CD4-positive, alpha-beta memory T cell (primary cell): ENCODE results near the gene DACT3. TPM values are rescaled to one million over a fixed set of nuclear protein-coding genes. Genes with fewer than 3 reads are reported as not detected.

ENCODE experiments used
- CTCF ChIA-PET: fragments of 350-600 bp; sonication (Branson Sonifier 250); formaldehyde crosslinking; loops from one replicate; lab custom pipeline; 2021; ENCODE audit warnings: inconsistent platforms; ENCODE audit not compliant: partially characterized antibody; lab: Charles Lee
- POLR2A ChIA-PET: fragments of 350-600 bp; sonication (Branson Sonifier 250); formaldehyde crosslinking; loops from one replicate; lab custom pipeline; 2021; ENCODE audit not compliant: partially characterized antibody; lab: Charles Lee
- DNase-seq, 5 donors: peaks; one replicate each; pipeline versions ENCODE4 v3.0.0 to v3.0.0-alpha.2; 2020 to 2022; ENCODE audit warnings: mixed read lengths in 1 of 5
- H3K27ac ChIP-seq: one replicate; pipeline ENCODE4 v1.7.0; 2013; ENCODE audit warnings: low read depth, low read length
- H3K27me3 ChIP-seq: 2 replicates; pipeline ENCODE4 v1.7.0; 2013; ENCODE audit warnings: mild to moderate bottlenecking, low read length, moderate library complexity; ENCODE audit not compliant: insufficient read depth
- H3K36me3 ChIP-seq: 2 replicates; pipeline ENCODE4 v1.7.0; 2013; ENCODE audit warnings: mild to moderate bottlenecking, low read length, moderate library complexity; ENCODE audit not compliant: insufficient read depth
- H3K4me1 ChIP-seq: 2 replicates; pipeline ENCODE4 v1.7.0; 2013; ENCODE audit warnings: mild to moderate bottlenecking, low read length, moderate library complexity; ENCODE audit not compliant: insufficient read depth
- H3K4me3 ChIP-seq, 2 donors: one replicate each; pipeline ENCODE4 v1.7.0; 2013; ENCODE audit warnings: low read length in 2 of 2, mild to moderate bottlenecking in 1 of 2
- H3K9me3 ChIP-seq, 2 donors: one replicate each; pipeline ENCODE4 v1.7.0; 2013; ENCODE audit warnings: low read length in 2 of 2, control low read depth in 1 of 2; ENCODE audit not compliant: control insufficient read depth in 1 of 2
- H3K27ac Mint-ChIP-seq, 7 donors: one replicate each; pipeline ENCODE4 v1.8.0; 2020 to 2021; ENCODE audit warnings: mixed read lengths in 7 of 7, mild to moderate bottlenecking in 6 of 7, inconsistent platforms in 3 of 7, moderate library complexity in 3 of 7
- H3K27me3 Mint-ChIP-seq, 2 donors: one replicate each; pipeline ENCODE4 v1.8.0; 2020 to 2021; ENCODE audit warnings: mixed read lengths in 2 of 2
- H3K36me3 Mint-ChIP-seq, 2 donors: one replicate each; pipeline ENCODE4 v1.8.0; 2020 to 2021; ENCODE audit warnings: mixed read lengths in 2 of 2, inconsistent platforms in 1 of 2, mild to moderate bottlenecking in 1 of 2
- H3K4me1 Mint-ChIP-seq, 4 donors: one replicate each; pipeline ENCODE4 v1.8.0; 2020 to 2021; ENCODE audit warnings: mixed read lengths in 4 of 4, mild to moderate bottlenecking in 1 of 4
- H3K4me3 Mint-ChIP-seq, 8 donors: one replicate each; pipeline ENCODE4 v1.8.0; 2020 to 2021; ENCODE audit warnings: mixed read lengths in 8 of 8, mild to moderate bottlenecking in 7 of 8, moderate library complexity in 6 of 8, inconsistent platforms in 3 of 8
- H3K9me3 Mint-ChIP-seq, 8 donors: one replicate each; pipeline ENCODE4 v1.8.0; 2020 to 2021; ENCODE audit warnings: mixed read lengths in 8 of 8, mild to moderate bottlenecking in 5 of 8, inconsistent platforms in 3 of 8, moderate library complexity in 1 of 8
- intact Hi-C: fragments of 100-400 bp; cut with micrococcal nuclease; formaldehyde crosslinking; loops from one replicate; pipeline ENCODE4 v1.15.1; 2023
- polyA plus RNA-seq, 2 donors: library from polyadenylated mRNA; unstranded; fragments of 300-500 nt; fragmentation: Illumina TruSeq; gene quantifications; one replicate each; pipeline ENCODE4 v1.2.3, GENCODE V29; 2021
- total RNA-seq, 2 experiments: library from RNA; stranded (reverse); gene quantifications; one replicate each; pipeline ENCODE4 v1.2.3, GENCODE V29; 2021

Gene DACT3
- total and polyA plus RNA-seq, 4 experiments from 2014 or later, result not detected

DNA sequence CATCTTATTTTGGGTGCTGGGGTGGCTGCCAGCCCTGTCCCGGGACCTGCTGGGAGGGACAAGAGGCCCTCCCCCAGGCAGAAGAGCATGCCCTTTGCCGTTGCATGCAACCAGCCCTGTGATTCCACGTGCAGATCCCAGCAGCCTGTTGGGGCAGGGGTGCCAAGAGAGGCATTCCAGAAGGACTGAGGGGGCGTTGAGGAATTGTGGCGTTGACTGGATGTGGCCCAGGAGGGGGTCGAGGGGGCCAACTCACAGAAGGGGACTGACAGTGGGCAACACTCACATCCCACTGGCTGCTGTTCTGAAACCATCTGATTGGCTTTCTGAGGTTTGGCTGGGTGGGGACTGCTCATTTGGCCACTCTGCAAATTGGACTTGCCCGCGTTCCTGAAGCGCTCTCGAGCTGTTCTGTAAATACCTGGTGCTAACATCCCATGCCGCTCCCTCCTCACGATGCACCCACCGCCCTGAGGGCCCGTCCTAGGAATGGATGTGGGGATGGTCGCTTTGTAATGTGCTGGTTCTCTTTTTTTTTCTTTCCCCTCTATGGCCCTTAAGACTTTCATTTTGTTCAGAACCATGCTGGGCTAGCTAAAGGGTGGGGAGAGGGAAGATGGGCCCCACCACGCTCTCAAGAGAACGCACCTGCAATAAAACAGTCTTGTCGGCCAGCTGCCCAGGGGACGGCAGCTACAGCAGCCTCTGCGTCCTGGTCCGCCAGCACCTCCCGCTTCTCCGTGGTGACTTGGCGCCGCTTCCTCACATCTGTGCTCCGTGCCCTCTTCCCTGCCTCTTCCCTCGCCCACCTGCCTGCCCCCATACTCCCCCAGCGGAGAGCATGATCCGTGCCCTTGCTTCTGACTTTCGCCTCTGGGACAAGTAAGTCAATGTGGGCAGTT lies 51.2 kb downstream of the DACT3 start:
- H3K27me3 Mint-ChIP-seq, result no peaks in the 10 kb centered on the region
- peaks cover 54% of the 10 kb centered on the region for H3K4me1 ChIP-seq
- peak in 1 of 5 donors; percentile 25 for DNase-seq
- H3K27me3 ChIP-seq, result no peaks in the 10 kb centered on the region
- ChIA-PET POLR2A (interaction anchor here (4.7 to 12.4 kb wide), 2 partner anchors 9 to 52 kb away, joined by 43 to 301 read pairs; partner anchors contain the start of genes CALM3 and DACT3), CTCF (interaction anchor here (5.5 to 11.6 kb wide), 2 partner anchors 9 to 55 kb away, joined by 77 to 188 read pairs; partner anchors contain the start of genes CALM3 and DACT3)
- H3K36me3 ChIP-seq, result peaks cover 49% of the 10 kb centered on the region
- peaks cover 40 to 81% (median 60%) of the 10 kb centered on the region in 4 donors for H3K4me1 Mint-ChIP-seq
- peaks cover 0 to 2% (median 0%) of the 10 kb centered on the region in 8 donors for H3K9me3 Mint-ChIP-seq
- no peak overlapping the region for H3K4me3 ChIP-seq
- peak overlapping the region in 4 of 7 donors; percentile 30 to 83 (median 46) for H3K27ac Mint-ChIP-seq
- H3K27ac ChIP-seq, result no peak overlapping the region
- H3K36me3 Mint-ChIP-seq, result peaks cover 35 to 52% of the 10 kb centered on the region in 2 donors
- H3K4me3 Mint-ChIP-seq, result peak overlapping the region in 1 of 8 donors; percentile 51
- intact Hi-C loops, result loop anchor here (5.0 kb wide), 2 partner anchors 108 to 138 kb away; partner anchors contain the start of genes FKRP, PRKD2 and STRN4
- H3K9me3 ChIP-seq, result no peaks in the 10 kb centered on the region

DNA sequence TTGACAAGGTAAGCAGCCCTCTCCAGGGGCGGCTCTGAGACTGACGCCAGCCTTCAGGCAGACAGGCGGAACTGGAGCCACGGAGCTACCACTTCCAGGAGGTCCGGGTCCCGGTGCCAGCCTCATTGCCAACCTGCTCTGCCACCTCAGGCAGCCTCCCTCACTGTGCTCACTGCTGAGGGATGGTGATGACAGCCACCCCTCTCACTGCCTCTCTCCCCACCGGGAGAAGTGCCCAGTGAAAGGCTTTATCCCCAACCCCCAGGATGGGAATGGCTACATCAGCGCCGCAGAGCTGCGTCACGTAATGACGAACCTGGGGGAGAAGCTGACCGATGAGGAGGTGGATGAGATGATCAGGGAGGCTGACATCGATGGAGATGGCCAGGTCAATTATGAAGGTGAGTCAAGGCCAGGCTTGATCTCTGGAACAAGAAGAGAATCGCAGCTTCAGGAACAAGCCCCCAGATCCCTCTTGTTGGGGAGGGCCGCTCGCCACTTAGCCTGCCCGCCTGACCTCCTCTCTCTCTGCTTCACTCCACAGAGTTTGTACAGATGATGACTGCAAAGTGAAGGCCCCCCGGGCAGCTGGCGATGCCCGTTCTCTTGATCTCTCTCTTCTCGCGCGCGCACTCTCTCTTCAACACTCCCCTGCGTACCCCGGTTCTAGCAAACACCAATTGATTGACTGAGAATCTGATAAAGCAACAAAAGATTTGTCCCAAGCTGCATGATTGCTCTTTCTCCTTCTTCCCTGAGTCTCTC lies 52.2 kb downstream of the DACT3 start:
- H3K4me3 ChIP-seq, result no peak overlapping the region
- POLR2A ChIA-PET, result interaction anchor here (0.9 to 12.4 kb wide), 2 partner anchors 8 to 9 kb away, joined by 3 to 301 read pairs; partner anchors contain the start of gene CALM3
- Mint-ChIP-seq H3K4me1 (peaks cover 35 to 81% (median 54%) of the 10 kb centered on the region in 4 donors), H3K27me3 (no peaks in the 10 kb centered on the region), H3K36me3 (peaks cover 35 to 52% of the 10 kb centered on the region in 2 donors), H3K27ac (peak overlapping the region in 4 of 7 donors; percentile 35 to 90 (median 83)), H3K4me3 (peak overlapping the region in 2 of 8 donors; percentile 35 to 52), H3K9me3 (peaks cover 0 to 2% (median 0%) of the 10 kb centered on the region in 8 donors)
- intact Hi-C loops, result no loop called here
- peaks cover 49% of the 10 kb centered on the region for H3K36me3 ChIP-seq
- peak in 1 of 5 donors; percentile 16 for DNase-seq
- H3K4me1 ChIP-seq, result peaks cover 54% of the 10 kb centered on the region
- CTCF ChIA-PET, result interaction anchor here (4.2 kb wide), 1 partner anchor 53 kb away, joined by 16 read pairs; the partner anchor contains the start of gene DACT3
- H3K9me3 ChIP-seq, result no peaks in the 10 kb centered on the region
- H3K27ac ChIP-seq, result no peak overlapping the region
- H3K27me3 ChIP-seq, result no peaks in the 10 kb centered on the region

DNA sequence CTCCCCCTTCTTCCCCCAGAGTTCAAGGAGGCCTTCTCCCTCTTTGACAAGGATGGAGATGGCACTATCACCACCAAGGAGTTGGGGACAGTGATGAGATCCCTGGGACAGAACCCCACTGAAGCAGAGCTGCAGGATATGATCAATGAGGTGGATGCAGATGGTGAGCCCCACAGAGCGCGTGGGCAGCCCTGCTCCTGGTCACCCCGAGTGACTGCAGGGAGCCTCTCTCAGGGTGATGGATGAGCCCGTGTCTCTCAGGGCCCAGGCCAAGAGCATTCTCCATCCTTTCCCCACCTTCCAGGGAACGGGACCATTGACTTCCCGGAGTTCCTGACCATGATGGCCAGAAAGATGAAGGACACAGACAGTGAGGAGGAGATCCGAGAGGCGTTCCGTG lies 52.8 kb downstream of the DACT3 start:
- Mint-ChIP-seq H3K27me3 (no peaks in the 10 kb centered on the region), H3K4me1 (peaks cover 39 to 82% (median 56%) of the 10 kb centered on the region in 4 donors), H3K4me3 (no peak overlapping the region), H3K36me3 (peaks cover 35 to 56% of the 10 kb centered on the region in 2 donors), H3K27ac (peak overlapping the region in 5 of 7 donors; percentile 13 to 80 (median 60)), H3K9me3 (peaks cover 0 to 2% (median 0%) of the 10 kb centered on the region in 8 donors)
- Histone ChIP-seq H3K36me3 (peaks cover 49% of the 10 kb centered on the region), H3K27me3 (no peaks in the 10 kb centered on the region), H3K4me1 (peaks cover 58% of the 10 kb centered on the region), H3K27ac (no peak overlapping the region), H3K4me3 (no peak overlapping the region), H3K9me3 (no peaks in the 10 kb centered on the region)
- POLR2A ChIA-PET, result interaction anchor here (0.9 kb wide), 2 partner anchors 10 to 53 kb away, joined by 3 to 5 read pairs; partner anchors contain the start of gene DACT3
- DNase-seq, result no peak
- CTCF ChIA-PET, result interaction anchor here (0.8 to 4.2 kb wide), 2 partner anchors 10 to 53 kb away, joined by 3 to 16 read pairs; partner anchors contain the start of gene DACT3
- intact Hi-C loops, result no loop called here

DNA sequence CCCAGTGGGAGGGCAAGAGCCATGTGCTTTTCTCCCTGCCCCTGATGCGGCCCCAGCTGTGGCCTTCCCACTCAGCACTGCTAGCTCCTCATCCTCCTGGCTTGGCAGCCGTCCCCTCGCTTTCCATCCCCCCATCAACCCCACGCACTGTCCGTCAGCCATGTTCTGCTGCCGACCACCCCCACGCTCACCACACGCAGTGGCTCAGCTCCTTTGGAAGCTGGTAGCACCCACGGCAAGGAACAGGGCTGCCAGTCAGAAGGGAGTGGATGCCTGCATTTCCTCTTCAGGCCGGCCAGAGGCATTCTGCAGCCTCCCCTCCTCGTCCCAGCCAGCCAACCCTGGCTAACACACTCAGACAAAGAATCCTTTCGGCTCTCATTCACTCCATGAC lies 53.5 kb downstream of the DACT3 start:
- Mint-ChIP-seq H3K36me3 (peaks cover 35 to 60% of the 10 kb centered on the region in 2 donors), H3K27me3 (no peaks in the 10 kb centered on the region), H3K27ac (peak overlapping the region in 1 of 7 donors; percentile 60), H3K4me1 (peaks cover 40 to 85% (median 58%) of the 10 kb centered on the region in 4 donors), H3K4me3 (no peak overlapping the region), H3K9me3 (no peaks in the 10 kb centered on the region)
- Histone ChIP-seq H3K27ac (no peak overlapping the region), H3K27me3 (no peaks in the 10 kb centered on the region), H3K36me3 (peaks cover 49% of the 10 kb centered on the region), H3K4me1 (peaks cover 61% of the 10 kb centered on the region), H3K9me3 (no peaks in the 10 kb centered on the region), H3K4me3 (no peak overlapping the region)
- intact Hi-C loops, result no loop called here
- POLR2A ChIA-PET, result interaction anchor here (0.5 to 0.9 kb wide), 2 partner anchors 11 to 54 kb away, joined by 5 to 6 read pairs; partner anchors contain the start of gene DACT3
- CTCF ChIA-PET, result interaction anchor here (0.5 to 4.2 kb wide), 4 partner anchors 9 to 64 kb away, joined by 3 to 16 read pairs (median 5); partner anchors contain the start of gene DACT3
- DNase-seq, result no peak

DNA sequence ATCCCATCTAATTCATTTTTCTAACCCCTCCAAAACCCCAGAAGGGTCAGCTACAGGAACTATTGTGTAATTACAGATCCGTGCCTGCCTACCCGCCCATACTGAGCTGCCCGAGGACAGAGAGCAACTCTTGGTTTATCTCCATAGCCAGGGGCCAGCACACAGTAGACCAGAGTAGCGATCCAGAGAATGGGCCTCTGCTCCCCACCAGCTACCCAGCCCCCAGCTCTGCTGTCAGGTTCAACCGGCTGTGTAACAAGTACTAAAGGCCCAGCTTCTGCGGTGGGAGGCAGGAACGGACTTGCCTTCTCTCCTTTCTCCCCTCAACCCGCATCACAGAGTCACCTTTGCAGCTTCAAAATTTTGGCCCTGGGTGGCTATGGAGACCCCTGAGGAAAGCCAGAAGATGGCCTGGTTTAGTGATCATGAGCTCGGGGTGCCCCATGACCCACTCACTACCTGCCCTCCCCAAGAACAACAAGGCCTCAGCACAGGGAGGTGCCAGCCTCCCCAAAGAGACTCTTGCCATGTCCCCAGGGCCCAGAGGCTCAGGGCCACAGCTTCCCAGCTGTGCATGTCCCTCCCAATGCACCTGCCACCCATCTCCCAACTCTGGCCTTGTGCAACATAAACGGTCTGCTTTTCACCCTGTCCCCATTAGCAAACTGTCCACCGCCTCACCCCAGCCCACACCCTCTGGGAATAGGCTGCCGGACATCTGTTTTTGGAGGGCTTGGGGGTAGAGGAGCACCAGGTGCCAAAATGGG lies 54.1 kb downstream of the DACT3 start:
- peaks cover 35 to 64% of the 10 kb centered on the region in 2 donors for H3K36me3 Mint-ChIP-seq
- peaks cover 34 to 84% (median 58%) of the 10 kb centered on the region in 4 donors for H3K4me1 Mint-ChIP-seq
- ChIA-PET CTCF (interaction anchor here (0.5 to 4.2 kb wide), 4 partner anchors 10 to 98 kb away, joined by 4 to 16 read pairs (median 5); partner anchors contain the start of gene DACT3), POLR2A (no interaction called here)
- H3K27me3 ChIP-seq, result no peaks in the 10 kb centered on the region
- no peak overlapping the region for H3K4me3 ChIP-seq
- no peak overlapping the region for H3K4me3 Mint-ChIP-seq
- H3K4me1 ChIP-seq, result peaks cover 58% of the 10 kb centered on the region
- no peaks in the 10 kb centered on the region for H3K9me3 ChIP-seq
- H3K27ac ChIP-seq, result no peak overlapping the region
- H3K9me3 Mint-ChIP-seq, result no peaks in the 10 kb centered on the region
- intact Hi-C loops, result no loop called here
- peak in 1 of 5 donors; percentile 20 for DNase-seq
- H3K36me3 ChIP-seq, result peaks cover 49% of the 10 kb centered on the region
- no peaks in the 10 kb centered on the region for H3K27me3 Mint-ChIP-seq
- H3K27ac Mint-ChIP-seq, result peak overlapping the region in 3 of 7 donors; percentile 6 to 60 (median 53)

DNA sequence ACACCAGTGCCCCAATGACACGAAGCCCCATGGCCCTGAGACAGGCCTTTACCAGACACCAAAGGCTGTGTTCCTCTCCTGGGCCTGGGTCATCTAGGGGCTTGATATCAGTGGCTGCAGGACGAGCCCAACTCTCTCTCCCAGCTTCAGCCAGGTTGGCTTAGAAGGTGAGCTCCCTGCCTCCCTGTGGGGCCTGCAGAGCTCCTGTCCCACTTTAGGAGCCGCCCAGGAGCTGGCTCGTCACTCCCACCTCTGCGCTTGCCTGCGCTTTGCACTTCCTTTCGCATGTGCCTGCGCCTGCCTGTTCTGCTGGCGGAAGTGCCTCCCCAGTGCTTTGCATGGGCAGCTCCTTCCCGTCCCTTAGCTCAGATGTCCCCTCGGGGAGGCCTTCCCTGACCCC lies 55.0 kb downstream of the DACT3 start:
- peak overlapping the region in 5 of 7 donors; percentile 5 to 65 (median 52) for H3K27ac Mint-ChIP-seq
- peaks cover 35 to 63% of the 10 kb centered on the region in 2 donors for H3K36me3 Mint-ChIP-seq
- CTCF ChIA-PET, result interaction anchor here (0.8 to 4.2 kb wide), 4 partner anchors 9 to 99 kb away, joined by 3 to 16 read pairs (median 4); partner anchors contain the start of gene DACT3
- peak overlapping the region in 2 of 8 donors; percentile 30 to 52 for H3K4me3 Mint-ChIP-seq
- no peaks in the 10 kb centered on the region for H3K9me3 ChIP-seq
- no peak overlapping the region for H3K27ac ChIP-seq
- intact Hi-C loops, result no loop called here
- no peaks in the 10 kb centered on the region for H3K27me3 Mint-ChIP-seq
- DNase-seq, result peak in 1 of 5 donors; percentile 28
- H3K9me3 Mint-ChIP-seq, result no peaks in the 10 kb centered on the region
- H3K36me3 ChIP-seq, result peaks cover 49% of the 10 kb centered on the region
- peaks cover 26 to 76% (median 53%) of the 10 kb centered on the region in 4 donors for H3K4me1 Mint-ChIP-seq
- POLR2A ChIA-PET, result no interaction called here
- H3K4me1 ChIP-seq, result peaks cover 49% of the 10 kb centered on the region
- no peak overlapping the region for H3K4me3 ChIP-seq
- no peaks in the 10 kb centered on the region for H3K27me3 ChIP-seq
